BLaER1 (cell line): ENCODE data around the gene FIP1L1.
"Not testable (repeated sequence)": the region's sequence is repeated elsewhere in the genome, so short reads cannot be mapped to it uniquely, and the experiment has no call there.

Source experiments
- H3K27ac ChIP-seq: shearing (Covaris generic); formaldehyde crosslinking; 2 replicates; pipeline ENCODE4 v1.8.1; 2022
- H3K27me3 ChIP-seq: shearing (Covaris generic); formaldehyde crosslinking; 2 replicates; pipeline ENCODE4 v1.8.1; 2022
- H3K36me3 ChIP-seq: shearing (Covaris generic); formaldehyde crosslinking; 2 replicates; pipeline ENCODE4 v1.8.1; 2022
- H3K4me1 ChIP-seq: shearing (Covaris generic); formaldehyde crosslinking; 2 replicates; pipeline ENCODE4 v1.8.1; 2022
- H3K4me2 ChIP-seq: shearing (Covaris generic); formaldehyde crosslinking; 2 replicates; pipeline ENCODE4 v1.8.1; 2022
- H3K4me3 ChIP-seq: shearing (Covaris generic); formaldehyde crosslinking; 2 replicates; pipeline ENCODE4 v1.8.1; 2022
- H3K9ac ChIP-seq: shearing (Covaris generic); formaldehyde crosslinking; 2 replicates; pipeline ENCODE4 v1.8.1; 2022
- H3K9me3 ChIP-seq: shearing (Covaris generic); formaldehyde crosslinking; 2 replicates; pipeline ENCODE4 v1.8.1; 2022
- H4K20me1 ChIP-seq: shearing (Covaris generic); formaldehyde crosslinking; 2 replicates; pipeline ENCODE4 v1.8.1; 2022
- Cebpa-rat ChIP-seq: shearing (Covaris generic); IDR thresholded peaks from 2 replicates; pipeline ENCODE4 v1.8.1; 2022

FIP1L1 gene

GRCh38 chr4:53374777-53375258 is 2.6 kb upstream of the FIP1L1 start:
- Histone ChIP-seq H3K9me3 (no peaks in the 10 kb centered on the region), H4K20me1 (peaks cover 22% of the 10 kb centered on the region), H3K36me3 (no peaks in the 10 kb centered on the region), H3K27ac (no peak overlapping the region), H3K4me1 (peaks cover 18% of the 10 kb centered on the region), H3K27me3 (no peaks in the 10 kb centered on the region), H3K9ac (no peak overlapping the region), H3K4me2 (no peak overlapping the region), H3K4me3 (no peak overlapping the region)
- no peak for TF ChIP-seq Cebpa-rat

- Histone ChIP-seq H3K9ac (peak overlapping the region; percentile 96; the same call in 1 of the 2 replicates), H4K20me1 (peaks cover 43% of the 10 kb centered on the region), H3K4me3 (peak overlapping the region; percentile 95), H3K27ac (peak overlapping the region; percentile 92), H3K4me2 (peak overlapping the region; percentile 59), H3K36me3 (peaks cover 8% of the 10 kb centered on the region; the same call in 1 of the 2 replicates), H3K27me3 (no peaks in the 10 kb centered on the region), H3K4me1 (peaks cover 25% of the 10 kb centered on the region), H3K9me3 (no peaks in the 10 kb centered on the region)
- no peak for TF ChIP-seq Cebpa-rat
Observed at GRCh38 chr4:53376900-53377299, 541 bp upstream of the FIP1L1 start.

- Histone ChIP-seq H3K4me2 (peak overlapping the region; percentile 70), H3K36me3 (peaks cover 19% of the 10 kb centered on the region), H3K9me3 (no peaks in the 10 kb centered on the region), H3K27ac (peak overlapping the region; percentile 92), H3K27me3 (no peaks in the 10 kb centered on the region), H4K20me1 (peaks cover 54% of the 10 kb centered on the region), H3K4me3 (peak overlapping the region; percentile 95), H3K9ac (peak overlapping the region; percentile 96), H3K4me1 (peaks cover 25% of the 10 kb centered on the region)
- TF ChIP-seq Cebpa-rat: no peak
Observed at GRCh38 chr4:53378171-53378482, 686 bp downstream of the FIP1L1 start.

DNA sequence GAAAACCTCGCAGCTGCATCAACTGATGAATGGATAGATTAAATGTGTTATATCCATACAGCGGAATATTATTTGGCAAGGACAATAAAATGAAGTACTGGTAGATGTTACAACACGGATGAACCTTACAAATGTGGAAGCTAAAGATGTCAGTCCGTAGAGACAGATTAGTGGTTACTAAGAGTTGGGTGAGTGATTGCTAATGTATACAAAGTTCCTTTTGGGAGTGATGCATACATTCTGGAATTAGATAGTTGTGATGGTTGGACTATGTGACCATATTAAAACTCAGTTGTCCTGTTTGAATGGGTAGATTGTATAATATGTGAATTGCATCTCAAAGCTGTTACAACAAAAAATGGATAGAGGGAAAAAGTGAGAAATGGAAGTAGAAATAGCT is 2.8 kb downstream of the FIP1L1 start:
- H3K4me3 ChIP-seq: no peak overlapping the region
- peaks cover 40% of the 10 kb centered on the region for H3K36me3 ChIP-seq
- H3K4me1 ChIP-seq: peaks cover 25% of the 10 kb centered on the region
- TF ChIP-seq Cebpa-rat: no peak
- peaks cover 72% of the 10 kb centered on the region for H4K20me1 ChIP-seq
- H3K9ac ChIP-seq: no peak overlapping the region
- H3K27ac ChIP-seq: no peak overlapping the region
- H3K4me2 ChIP-seq: peak overlapping the region; percentile 70; the same call in 1 of the 2 replicates
- no peaks in the 10 kb centered on the region for H3K9me3 ChIP-seq
- no peaks in the 10 kb centered on the region for H3K27me3 ChIP-seq

- H3K9ac ChIP-seq, H3K27me3 ChIP-seq, H3K4me2 ChIP-seq, H3K4me3 ChIP-seq, H3K4me1 ChIP-seq, H3K27ac ChIP-seq: not testable (repeated sequence)
- Histone ChIP-seq H4K20me1 (peaks cover 54% of the 10 kb centered on the region), H3K9me3 (peaks cover 24% of the 10 kb centered on the region), H3K36me3 (peaks cover 30% of the 10 kb centered on the region)
Observed at GRCh38 chr4:53409479-53409878, 32.0 kb downstream of the FIP1L1 start.

DNA sequence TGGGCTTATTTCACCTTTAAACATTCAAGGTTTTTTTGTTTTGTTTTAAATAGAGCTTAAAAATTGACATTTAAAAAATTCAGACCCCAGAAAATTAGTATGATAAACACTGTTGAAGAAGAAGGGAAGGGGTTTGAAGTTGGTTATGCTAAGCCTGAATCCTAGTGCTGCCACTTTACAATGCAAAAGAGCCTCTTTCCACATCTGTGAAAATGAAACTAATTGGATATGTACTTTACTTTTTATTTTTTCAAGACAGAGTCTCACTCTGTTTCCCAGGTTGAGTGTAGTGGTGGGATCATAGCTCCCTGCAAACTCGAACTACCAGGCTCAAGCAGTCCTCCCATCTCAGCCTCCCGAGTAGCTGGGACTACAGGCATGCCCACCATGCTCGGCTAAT is 41.8 kb downstream of the FIP1L1 start:
- Histone ChIP-seq H3K27me3 (no peaks in the 10 kb centered on the region), H3K9me3 (no peaks in the 10 kb centered on the region), H3K36me3 (peaks cover 34% of the 10 kb centered on the region), H3K27ac (no peak overlapping the region), H3K4me3 (no peak overlapping the region), H3K4me1 (no peaks in the 10 kb centered on the region), H3K4me2 (no peak overlapping the region), H4K20me1 (peaks cover 15% of the 10 kb centered on the region), H3K9ac (no peak overlapping the region)
- no peak for TF ChIP-seq Cebpa-rat

DNA sequence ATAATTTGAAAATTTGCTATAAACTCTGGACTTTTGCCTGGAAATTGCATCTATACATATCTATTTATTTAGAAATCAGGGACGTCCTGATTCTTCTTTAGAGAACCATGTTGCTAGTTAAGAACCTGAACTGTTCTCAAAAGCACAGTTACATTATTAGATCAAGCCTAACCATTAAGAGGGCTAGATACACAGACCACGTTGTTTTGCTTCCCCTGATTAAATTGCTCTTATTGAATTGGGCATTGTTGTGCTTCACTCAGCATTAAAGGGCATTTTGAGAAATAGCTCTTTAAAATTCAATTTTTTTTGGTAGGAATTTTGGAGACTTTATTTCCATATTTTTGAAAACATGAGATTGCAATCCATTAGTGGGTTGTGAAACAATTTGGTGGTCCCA is 44.4 kb downstream of the FIP1L1 start:
- Histone ChIP-seq H3K9ac (no peak overlapping the region), H3K27me3 (no peaks in the 10 kb centered on the region), H3K9me3 (no peaks in the 10 kb centered on the region), H3K4me3 (no peak overlapping the region), H3K4me1 (no peaks in the 10 kb centered on the region), H4K20me1 (0 out of 2 replicates have a peak, but pooled peaks cover 6% of the 10 kb centered on the region), H3K36me3 (peaks cover 21% of the 10 kb centered on the region), H3K4me2 (no peak overlapping the region), H3K27ac (no peak overlapping the region)
- no peak for TF ChIP-seq Cebpa-rat

DNA sequence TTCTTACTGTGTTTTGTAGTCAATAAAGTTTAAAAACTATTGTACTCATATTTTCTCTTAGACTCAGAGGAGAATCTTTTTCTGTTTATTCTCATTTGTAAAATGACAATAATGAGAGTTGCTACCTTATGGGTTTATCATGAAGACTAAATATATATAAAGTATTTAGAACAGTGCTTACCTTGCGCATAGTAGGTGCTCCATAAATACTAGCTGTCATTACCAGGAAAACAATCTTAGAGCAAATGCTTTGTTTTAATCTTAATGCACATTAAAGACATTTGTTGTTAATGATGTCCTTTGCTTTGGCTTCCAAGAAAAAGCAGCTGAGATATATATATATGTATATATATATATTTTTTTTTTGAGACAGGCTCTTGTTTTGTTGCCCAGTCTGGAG is 44.9 kb downstream of the FIP1L1 start:
- H3K27ac ChIP-seq: no peak overlapping the region
- no peak overlapping the region for H3K9ac ChIP-seq
- no peaks in the 10 kb centered on the region for H3K4me1 ChIP-seq
- no peak overlapping the region for H3K4me3 ChIP-seq
- no peak for TF ChIP-seq Cebpa-rat
- no peak overlapping the region for H3K4me2 ChIP-seq
- H4K20me1 ChIP-seq: 0 out of 2 replicates have a peak, but pooled peaks cover 6% of the 10 kb centered on the region
- H3K27me3 ChIP-seq: no peaks in the 10 kb centered on the region
- peaks cover 22% of the 10 kb centered on the region for H3K36me3 ChIP-seq
- H3K9me3 ChIP-seq: no peaks in the 10 kb centered on the region

GRCh38 chr4:53424280-53424679 is 46.8 kb downstream of the FIP1L1 start:
- Histone ChIP-seq H3K27me3 (no peaks in the 10 kb centered on the region), H3K4me3 (no peak overlapping the region), H3K9ac (no peak overlapping the region), H3K36me3 (peaks cover 32% of the 10 kb centered on the region), H4K20me1 (0 out of 2 replicates have a peak, but pooled peaks cover 6% of the 10 kb centered on the region), H3K9me3 (no peaks in the 10 kb centered on the region), H3K27ac (no peak overlapping the region), H3K4me1 (no peaks in the 10 kb centered on the region), H3K4me2 (no peak overlapping the region)
- no peak for TF ChIP-seq Cebpa-rat

GRCh38 chr4:53427366-53427765 is 49.9 kb downstream of the FIP1L1 start:
- peaks cover 50% of the 10 kb centered on the region for H3K36me3 ChIP-seq
- H3K27me3 ChIP-seq: no peaks in the 10 kb centered on the region
- TF ChIP-seq Cebpa-rat: no peak
- no peak overlapping the region for H3K27ac ChIP-seq
- 0 out of 2 replicates have a peak, but pooled peaks cover 5% of the 10 kb centered on the region for H3K4me1 ChIP-seq
- no peak overlapping the region for H3K4me3 ChIP-seq
- H4K20me1 ChIP-seq: 0 out of 2 replicates have a peak, but pooled peaks cover 6% of the 10 kb centered on the region
- H3K9ac ChIP-seq: no peak overlapping the region
- H3K4me2 ChIP-seq: no peak overlapping the region
- H3K9me3 ChIP-seq: no peaks in the 10 kb centered on the region

DNA sequence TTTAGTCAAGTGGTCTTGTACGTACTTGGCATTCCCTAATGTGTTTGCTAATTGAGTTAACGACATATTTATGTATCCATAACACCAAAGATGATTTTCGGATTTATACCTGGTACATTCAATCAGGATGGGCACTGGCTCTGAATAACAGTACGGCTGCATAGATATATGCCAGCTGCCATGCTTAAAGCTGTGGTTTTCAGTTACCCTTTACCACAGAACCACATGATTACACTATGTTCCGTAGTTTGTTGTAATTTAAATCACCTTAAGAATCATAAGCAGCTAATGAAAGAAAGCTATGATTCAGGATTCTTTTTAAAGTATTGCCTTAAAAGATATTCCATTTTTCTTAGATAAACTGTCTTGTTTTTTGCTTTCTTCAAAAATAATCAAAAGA is 53.6 kb downstream of the FIP1L1 start:
- no peak overlapping the region for H3K27ac ChIP-seq
- TF ChIP-seq Cebpa-rat: no peak
- no peaks in the 10 kb centered on the region for H3K27me3 ChIP-seq
- H3K9ac ChIP-seq: no peak overlapping the region
- H3K9me3 ChIP-seq: no peaks in the 10 kb centered on the region
- 0 out of 2 replicates have a peak, but pooled peaks cover 2% of the 10 kb centered on the region for H4K20me1 ChIP-seq
- 0 out of 2 replicates have a peak, but pooled peaks cover 5% of the 10 kb centered on the region for H3K4me1 ChIP-seq
- H3K36me3 ChIP-seq: peaks cover 74% of the 10 kb centered on the region
- no peak overlapping the region for H3K4me2 ChIP-seq
- no peak overlapping the region for H3K4me3 ChIP-seq
